Thoracic aorta (tissue), 2 donors: ENCODE measurements around the gene UNC5B. TPM values are rescaled to one million over a fixed set of nuclear protein-coding genes. Genes with fewer than 3 reads are reported as not detected.

ENCODE experiments used
- ATAC-seq: fragments of 150-250 bp; one replicate; pipeline ENCODE4 v1.8.0; 2017; ENCODE audit warnings: low read depth; ENCODE audit not compliant: insufficient number of reproducible peaks, low FRiP score
- DNase-seq: peaks from one replicate; pipeline ENCODE4 v3.0.0-alpha.2; 2020; ENCODE audit warnings: low spot score
- H3K27ac ChIP-seq, 2 donors: fragments of 200-600 bp; sonication (generic); 1 replicate in 1 of 2; 2 replicates in 1 of 2; pipeline ENCODE4 v1.5.1; 2016; ENCODE audit warnings: mild to moderate bottlenecking in 2 of 2, moderate library complexity in 2 of 2
- H3K27me3 ChIP-seq: fragments of 200-600 bp; sonication (generic); replicated peaks from 2 replicates; pipeline ENCODE4 v1.6.0; 2016; ENCODE audit warnings: mild to moderate bottlenecking; ENCODE audit not compliant: insufficient read depth
- H3K36me3 ChIP-seq: fragments of 200-600 bp; sonication (generic); one replicate; pipeline ENCODE4 v1.5.1; 2016
- H3K4me1 ChIP-seq, 2 donors: fragments of 200-600 bp; sonication (generic); 1 replicate in 1 of 2; 2 replicates in 1 of 2; pipeline versions ENCODE4 v1.5.1 to v1.6.0; 2016; ENCODE audit warnings: low read depth in 2 of 2, mild to moderate bottlenecking in 1 of 2; ENCODE audit not compliant: control insufficient read depth in 1 of 2
- H3K4me3 ChIP-seq: fragments of 200-600 bp; sonication (generic); 2 replicates; pipeline ENCODE4 v1.5.1; 2016; ENCODE audit warnings: mild to moderate bottlenecking
- H3K9me3 ChIP-seq: fragments of 200-600 bp; sonication (generic); 2 replicates; pipeline ENCODE4 v1.5.1; 2016
- total RNA-seq, 2 donors: library from RNA; depleted of rRNA; stranded (reverse); fragments of >200 nt; gene quantifications; one replicate each; pipeline versions ENCODE4 v1.1.0 to v1.2.3, GENCODE V29; 2016
- TF ChIP-seq, protein P1 (sequence below): fragments of 200-600 bp; sonication (generic); IDR thresholded peaks from one replicate; pipeline ENCODE4 v1.5.1; 2019; ENCODE audit warnings: antibody characterized with exemption

The UNC5B gene
- total RNA-seq: 10 to 100 TPM; 18.3 to 24.2 TPM

DNA sequence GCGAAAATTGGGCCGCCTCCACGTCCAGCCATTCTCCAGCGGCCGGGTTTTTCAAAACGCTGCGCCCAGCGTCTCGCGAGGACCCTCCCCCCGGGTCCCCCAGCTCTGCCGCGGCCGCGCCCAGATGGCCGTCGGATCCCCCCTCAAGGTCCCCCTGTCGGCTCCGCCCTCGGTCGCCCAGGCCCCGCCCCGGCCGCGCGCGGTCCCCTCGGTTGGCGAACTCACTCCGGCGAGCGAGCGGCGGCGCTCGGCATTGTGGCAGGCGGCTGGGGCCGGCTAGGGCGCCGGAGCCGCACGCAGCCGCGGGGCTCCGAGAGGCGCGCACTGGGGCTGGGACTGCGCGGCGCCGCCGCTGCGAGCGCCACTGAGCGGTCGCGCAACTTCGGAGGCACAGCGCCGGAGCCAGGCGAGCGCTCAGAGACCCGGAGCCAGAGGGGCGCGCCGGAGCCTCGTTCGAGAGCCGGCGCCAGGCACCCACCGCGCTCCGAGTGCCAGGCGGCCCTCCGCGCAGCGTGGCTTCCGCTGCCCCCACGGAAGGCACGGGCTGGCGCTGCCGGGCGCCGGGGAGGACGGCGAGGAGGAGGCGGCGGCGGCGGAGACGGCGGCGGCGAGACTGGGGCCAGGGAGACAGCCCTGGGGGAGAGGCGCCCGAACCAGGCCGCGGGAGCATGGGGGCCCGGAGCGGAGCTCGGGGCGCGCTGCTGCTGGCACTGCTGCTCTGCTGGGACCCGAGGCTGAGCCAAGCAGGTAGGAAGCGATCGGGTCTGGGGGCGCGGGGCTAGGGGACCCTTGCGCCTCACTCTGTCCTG is at the start of gene UNC5B:
UNC5B (plus strand) TSS at position 253 of the 809 bp plus-strand sequence; CDS start at position 669, 416 bp downstream.
- DNase-seq (peak; percentile 30), ATAC-seq (peak; percentile 50)
- peaks cover 3 to 44% of the 10 kb centered on the region in 2 donors for H3K4me1 ChIP-seq

DNA sequence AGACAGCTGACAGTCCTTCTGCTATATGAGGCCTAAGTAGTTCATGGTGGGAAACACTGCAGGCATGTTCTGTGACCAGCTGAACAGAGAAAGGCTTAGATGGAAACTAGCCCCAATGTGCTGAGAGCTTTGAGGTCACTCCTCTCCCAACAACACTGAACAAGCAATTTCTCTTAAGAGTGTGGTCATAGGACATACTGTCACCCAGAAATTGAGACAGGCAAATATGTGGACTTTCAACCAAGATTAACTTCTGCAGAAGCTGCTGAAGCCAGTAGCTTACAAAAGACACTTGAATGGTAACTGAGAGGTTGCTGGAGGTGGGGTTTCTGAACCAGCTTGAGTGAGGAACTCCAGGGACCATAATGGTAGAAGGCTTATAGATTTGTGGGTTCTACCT is 38.9 kb upstream of the UNC5B start:
- H3K9me3 ChIP-seq: no peaks in the 10 kb centered on the region
- H3K36me3 ChIP-seq: no peaks in the 10 kb centered on the region
- ATAC-seq (no peak), DNase-seq (no peak)
- no peaks in the 10 kb centered on the region for H3K4me1 ChIP-seq
- H3K27ac ChIP-seq: no peak overlapping the region
- TF ChIP-seq, protein P1, sequence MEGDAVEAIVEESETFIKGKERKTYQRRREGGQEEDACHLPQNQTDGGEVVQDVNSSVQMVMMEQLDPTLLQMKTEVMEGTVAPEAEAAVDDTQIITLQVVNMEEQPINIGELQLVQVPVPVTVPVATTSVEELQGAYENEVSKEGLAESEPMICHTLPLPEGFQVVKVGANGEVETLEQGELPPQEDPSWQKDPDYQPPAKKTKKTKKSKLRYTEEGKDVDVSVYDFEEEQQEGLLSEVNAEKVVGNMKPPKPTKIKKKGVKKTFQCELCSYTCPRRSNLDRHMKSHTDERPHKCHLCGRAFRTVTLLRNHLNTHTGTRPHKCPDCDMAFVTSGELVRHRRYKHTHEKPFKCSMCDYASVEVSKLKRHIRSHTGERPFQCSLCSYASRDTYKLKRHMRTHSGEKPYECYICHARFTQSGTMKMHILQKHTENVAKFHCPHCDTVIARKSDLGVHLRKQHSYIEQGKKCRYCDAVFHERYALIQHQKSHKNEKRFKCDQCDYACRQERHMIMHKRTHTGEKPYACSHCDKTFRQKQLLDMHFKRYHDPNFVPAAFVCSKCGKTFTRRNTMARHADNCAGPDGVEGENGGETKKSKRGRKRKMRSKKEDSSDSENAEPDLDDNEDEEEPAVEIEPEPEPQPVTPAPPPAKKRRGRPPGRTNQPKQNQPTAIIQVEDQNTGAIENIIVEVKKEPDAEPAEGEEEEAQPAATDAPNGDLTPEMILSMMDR: no peak
- H3K4me3 ChIP-seq: no peak overlapping the region
- H3K27me3 ChIP-seq: no peaks in the 10 kb centered on the region

More for the DNA sequence above, at the start of gene UNC5B:
- H3K36me3 ChIP-seq: no peaks in the 10 kb centered on the region
- H3K4me3 ChIP-seq: peak within 1 kb of the TSS; percentile 89
- no peaks in the 10 kb centered on the region for H3K27me3 ChIP-seq
- peak within 1 kb of the TSS; percentile 77 to 87 for H3K27ac ChIP-seq
- TF ChIP-seq, protein P1: peak; percentile 38
- no peaks in the 10 kb centered on the region for H3K9me3 ChIP-seq

DNA sequence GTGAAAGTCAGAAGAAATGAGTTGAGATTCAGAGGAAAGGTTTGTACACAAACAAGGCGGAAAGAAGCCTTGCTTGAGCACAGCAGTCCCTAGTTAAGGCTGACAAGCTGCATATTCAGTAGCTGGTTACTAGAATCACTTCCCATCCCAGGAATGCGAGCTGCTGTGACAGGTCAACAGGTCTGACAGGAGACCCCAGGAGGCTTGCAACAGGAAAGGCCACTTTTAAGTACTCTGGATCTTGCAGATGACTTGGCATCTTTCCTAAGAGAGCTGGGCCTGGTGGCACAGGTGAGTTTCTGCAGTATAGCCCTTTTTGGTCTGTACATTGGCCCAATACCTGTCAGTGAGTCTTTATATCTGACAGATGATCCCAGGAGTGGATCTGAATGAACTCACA is 35.7 kb upstream of the UNC5B start:
- no peak overlapping the region for H3K27ac ChIP-seq
- ATAC-seq: no peak

DNA sequence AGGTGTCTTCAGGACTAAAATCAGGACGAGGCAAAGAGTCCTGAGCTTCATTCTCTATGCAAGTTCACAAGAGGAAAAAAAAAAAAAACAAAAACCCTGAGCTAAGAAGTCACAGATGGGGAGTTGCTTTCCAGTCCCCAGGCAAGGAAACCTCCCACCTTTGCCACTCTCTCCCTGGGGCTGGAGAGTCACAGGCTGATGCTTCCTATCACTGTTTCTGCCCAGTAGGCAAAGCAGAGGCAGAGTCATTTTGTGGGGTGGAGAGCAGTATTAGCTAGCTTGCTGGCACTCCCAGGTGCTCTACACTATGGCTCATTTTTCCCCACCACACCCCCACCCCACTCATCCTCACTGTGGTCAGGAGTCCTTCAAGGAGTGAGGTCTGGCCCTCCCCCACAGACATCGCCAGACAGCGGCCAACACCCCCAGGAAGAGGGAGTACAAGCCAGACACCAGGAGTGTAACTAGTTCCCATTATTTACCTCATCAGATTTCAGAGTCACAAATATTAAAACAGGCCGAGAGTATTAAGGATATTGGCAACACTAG is 34.6 kb upstream of the UNC5B start:
- Histone ChIP-seq H3K27ac (no peak overlapping the region), H3K27me3 (no peaks in the 10 kb centered on the region), H3K4me3 (no peak overlapping the region), H3K36me3 (no peaks in the 10 kb centered on the region), H3K9me3 (no peaks in the 10 kb centered on the region), H3K4me1 (no peaks in the 10 kb centered on the region)
- ATAC-seq (no peak), DNase-seq (no peak)
- TF ChIP-seq, protein P1: no peak

More for the DNA sequence above, 35.7 kb upstream of the UNC5B start:
- Histone ChIP-seq H3K4me1 (no peaks in the 10 kb centered on the region), H3K27me3 (no peaks in the 10 kb centered on the region), H3K9me3 (no peaks in the 10 kb centered on the region), H3K36me3 (no peaks in the 10 kb centered on the region), H3K4me3 (no peak overlapping the region)
- TF ChIP-seq, protein P1: no peak
- no peak for DNase-seq

DNA sequence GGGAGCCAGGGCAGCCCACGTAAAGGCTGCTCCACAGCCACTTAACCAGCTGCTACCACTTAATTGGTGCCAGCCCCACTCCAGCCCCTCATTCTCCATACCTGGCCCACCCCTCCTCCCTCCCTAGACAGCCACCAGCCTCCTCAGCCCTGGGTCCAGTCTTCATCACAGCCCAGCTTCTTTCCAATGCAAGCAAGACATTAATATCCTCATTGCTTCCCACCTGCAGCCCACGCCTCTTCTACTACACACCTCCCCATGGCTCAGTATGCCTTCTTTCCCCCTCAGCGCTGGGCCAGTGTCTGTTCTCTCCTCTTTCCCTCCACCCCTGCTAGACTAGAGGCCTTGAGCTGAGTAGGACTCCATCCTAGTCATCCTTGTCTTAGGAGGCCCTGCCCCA is 33.5 kb upstream of the UNC5B start:
- no peaks in the 10 kb centered on the region for H3K27me3 ChIP-seq
- DNase-seq (no peak), ATAC-seq (no peak)
- no peaks in the 10 kb centered on the region for H3K36me3 ChIP-seq
- no peaks in the 10 kb centered on the region for H3K4me1 ChIP-seq
- no peaks in the 10 kb centered on the region for H3K9me3 ChIP-seq
- H3K4me3 ChIP-seq: no peak overlapping the region
- TF ChIP-seq, protein P1: no peak
- H3K27ac ChIP-seq: no peak overlapping the region
